HG03060 (cell line): ENCODE measurements around the gene PLA2G2E.
"Not testable (repeated sequence)": the region's sequence is repeated elsewhere in the genome, so short reads cannot be mapped to it uniquely, and the experiment has no call there.

Experiments used
- ATAC-seq: cut with Tn5 transposase; IDR thresholded peaks from one replicate; pipeline ENCODE4 v1.9.1; 2021; ENCODE audit warnings: low read depth, moderate number of reproducible peaks; ENCODE audit not compliant: unreplicated experiment

Gene PLA2G2E

GRCh38 chr1:19934336-19934735 lies 10.9 kb upstream of the PLA2G2E start:
- no peak for ATAC-seq

GRCh38 chr1:19932866-19933265 lies 9.4 kb upstream of the PLA2G2E start:
- no peak for ATAC-seq

GRCh38 chr1:19927130-19927421 lies 3.7 kb upstream of the PLA2G2E start:
- not testable (repeated sequence) for ATAC-seq

DNA sequence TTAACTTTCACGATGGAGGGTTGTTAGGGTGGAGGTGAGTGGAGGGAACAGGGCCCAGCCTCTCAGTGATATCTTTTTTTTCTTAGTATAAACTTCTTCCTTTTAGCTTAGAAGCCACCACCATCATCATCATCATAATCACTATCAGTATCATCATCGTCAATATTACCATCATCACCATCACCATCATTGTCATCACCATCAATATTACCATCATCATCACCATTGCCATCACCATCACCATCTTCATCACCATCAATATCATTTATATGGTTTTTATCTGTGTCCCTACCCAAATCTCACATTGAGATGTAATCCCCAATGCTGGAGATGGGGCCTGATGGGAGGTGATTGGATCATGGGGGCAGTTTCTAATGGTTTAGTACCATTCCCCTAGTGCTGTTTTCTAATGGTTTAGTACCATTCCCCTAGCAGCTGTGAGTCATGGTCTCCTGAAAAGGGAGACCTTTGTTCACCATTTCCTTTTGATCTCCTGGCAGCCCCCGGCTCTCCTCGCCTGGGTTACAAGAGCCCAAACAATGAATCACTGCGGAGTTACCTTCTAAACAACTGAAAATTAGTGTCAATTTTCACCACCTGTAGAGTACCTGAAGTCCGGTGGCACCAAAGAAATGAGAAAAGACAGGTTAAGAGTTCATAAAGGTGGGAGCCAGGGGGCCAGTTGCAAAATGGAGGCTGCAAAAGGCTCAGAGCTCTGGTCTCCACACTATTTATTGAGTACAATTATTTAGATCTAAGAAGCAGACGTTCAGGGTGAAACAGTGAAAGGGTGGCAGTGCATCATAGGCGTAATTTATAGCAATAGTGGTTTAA lies 3.1 kb upstream of the PLA2G2E start:
- ATAC-seq = no peak

- no peak for ATAC-seq
Observed at GRCh38 chr1:19925342-19926070, 2.1 kb upstream of the PLA2G2E start.

DNA sequence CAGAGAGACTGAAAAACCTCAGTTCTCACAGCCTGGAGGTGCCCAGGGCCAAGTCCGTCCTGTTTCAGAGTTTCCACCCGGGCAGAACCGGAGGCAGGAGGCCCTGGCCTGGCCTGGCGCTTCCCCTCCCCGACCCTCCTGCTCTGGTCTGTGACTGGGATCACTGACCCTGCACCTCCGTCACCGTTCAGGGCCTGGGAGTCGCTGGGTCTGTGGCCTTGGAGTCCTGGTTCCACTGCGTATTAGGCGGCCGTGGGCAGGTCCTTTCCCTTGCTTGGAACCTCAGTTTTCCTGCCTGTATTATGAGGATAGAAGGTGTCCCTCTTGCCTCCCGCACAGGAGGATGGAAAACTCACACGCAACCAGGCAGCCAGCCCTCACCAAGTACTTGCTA lies 533 bp upstream of the PLA2G2E start:
- no peak for ATAC-seq

- ATAC-seq = no peak
Observed at GRCh38 chr1:19922015-19922688, 1.3 kb downstream of the PLA2G2E start.

DNA sequence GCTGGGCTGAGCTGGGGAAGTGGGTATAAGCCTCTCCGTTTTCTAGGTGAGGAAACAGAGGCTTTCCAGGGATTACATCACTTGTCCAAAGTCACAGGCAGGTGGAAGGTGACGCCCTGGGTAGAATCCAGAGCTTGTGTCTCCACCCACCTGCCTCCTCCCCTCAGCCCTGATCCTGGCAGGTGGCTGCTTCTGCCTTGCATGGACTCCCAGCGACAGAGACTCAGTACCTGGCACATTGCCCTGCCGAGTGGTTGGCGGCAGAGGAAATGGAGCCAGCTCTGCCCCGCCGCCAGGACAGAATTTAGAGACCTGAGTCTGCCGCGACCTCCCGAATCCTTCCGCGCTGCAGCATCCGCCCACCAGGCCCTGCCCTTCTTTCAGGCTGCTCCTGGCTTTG lies 2.1 kb downstream of the PLA2G2E start:
- no peak for ATAC-seq

- ATAC-seq = no peak
Observed at GRCh38 chr1:19920132-19920710, 3.2 kb downstream of the PLA2G2E start.

GRCh38 chr1:19918057-19918456 lies 5.4 kb downstream of the PLA2G2E start:
- ATAC-seq = no peak

- no peak for ATAC-seq
Observed at GRCh38 chr1:19910650-19911049, 12.8 kb downstream of the PLA2G2E start.

GRCh38 chr1:19909971-19910370 lies 13.4 kb downstream of the PLA2G2E start:
- ATAC-seq = no peak

DNA sequence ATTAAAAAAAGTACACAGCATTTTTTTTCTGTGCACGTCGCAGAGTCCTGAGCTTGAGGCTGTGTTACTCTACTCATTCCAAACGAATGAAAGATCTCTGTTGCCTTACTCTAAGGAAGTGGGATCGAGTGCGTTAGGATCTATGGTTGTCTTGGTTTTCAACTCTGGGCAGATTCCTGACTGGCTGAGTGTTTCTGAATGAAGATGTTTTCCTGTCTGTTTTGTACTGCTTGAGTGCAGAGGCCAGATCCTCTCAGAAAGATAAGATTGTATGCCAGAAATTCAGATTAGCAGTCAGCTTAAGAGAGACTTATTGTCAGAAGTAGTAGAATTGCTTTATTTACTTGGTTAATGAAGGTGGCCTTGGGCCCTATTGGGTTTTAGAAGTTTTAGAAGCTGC lies 14.0 kb downstream of the PLA2G2E start:
- ATAC-seq = no peak

DNA sequence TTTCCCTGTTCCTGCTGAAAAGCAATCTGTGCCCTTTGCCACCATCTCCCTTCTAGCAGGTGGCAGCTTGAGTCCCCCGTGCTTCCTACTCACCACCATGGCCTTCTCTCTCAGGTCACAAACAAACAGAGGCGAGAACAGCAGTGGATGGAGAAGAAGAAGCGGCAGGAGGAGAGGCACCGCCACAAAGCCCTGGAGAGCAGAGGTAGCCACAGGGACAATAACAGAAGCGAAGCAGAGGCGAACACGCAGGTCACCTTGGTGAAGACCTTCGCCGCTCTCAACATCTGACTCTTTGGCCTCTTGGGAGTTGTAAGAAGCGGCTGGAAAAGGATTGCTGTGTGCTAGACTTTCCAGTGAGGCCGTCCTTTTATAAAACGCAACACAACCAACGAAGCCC lies 16.0 kb downstream of the PLA2G2E start:
- no peak for ATAC-seq

- ATAC-seq = no peak
Observed at GRCh38 chr1:19903621-19904020, 19.8 kb downstream of the PLA2G2E start.

DNA sequence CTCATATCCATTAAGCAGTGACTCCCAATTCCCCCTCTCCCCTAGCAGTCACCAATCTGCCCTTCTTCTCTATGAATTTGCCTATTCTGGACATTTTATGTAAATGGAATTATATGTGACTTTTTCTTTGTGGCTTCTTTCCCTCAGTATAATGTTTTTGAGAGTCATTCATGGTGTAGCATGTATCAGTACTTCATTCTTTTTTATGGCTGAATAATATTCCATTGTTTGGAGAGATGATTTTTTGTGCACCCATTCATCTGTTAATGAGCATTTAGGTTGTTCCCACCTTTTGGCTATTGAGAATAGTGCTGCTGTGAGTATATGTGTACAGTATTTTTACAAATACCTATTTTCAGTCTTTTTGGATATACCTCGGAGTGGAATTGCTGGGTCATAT lies 21.8 kb downstream of the PLA2G2E start:
- ATAC-seq = no peak

DNA sequence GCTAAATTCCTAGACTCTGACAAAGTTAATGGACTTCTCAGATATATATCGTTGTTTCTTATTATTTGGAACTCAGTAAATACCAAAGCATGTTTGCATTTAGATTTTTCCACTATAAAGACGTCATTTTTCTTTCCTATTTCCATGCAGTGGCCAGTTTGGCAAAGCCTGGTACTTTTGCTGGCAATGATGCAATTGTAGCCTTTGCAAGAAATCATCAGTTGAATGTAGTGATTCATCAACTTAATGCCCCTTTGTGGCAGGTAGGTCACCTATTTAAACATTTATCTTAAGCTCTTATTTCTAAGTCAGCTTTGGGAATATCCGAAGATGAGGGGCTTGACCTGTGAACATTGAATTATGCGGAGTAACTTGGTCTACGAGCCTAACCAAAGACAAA lies 29.2 kb downstream of the PLA2G2E start:
- ATAC-seq = no peak

DNA sequence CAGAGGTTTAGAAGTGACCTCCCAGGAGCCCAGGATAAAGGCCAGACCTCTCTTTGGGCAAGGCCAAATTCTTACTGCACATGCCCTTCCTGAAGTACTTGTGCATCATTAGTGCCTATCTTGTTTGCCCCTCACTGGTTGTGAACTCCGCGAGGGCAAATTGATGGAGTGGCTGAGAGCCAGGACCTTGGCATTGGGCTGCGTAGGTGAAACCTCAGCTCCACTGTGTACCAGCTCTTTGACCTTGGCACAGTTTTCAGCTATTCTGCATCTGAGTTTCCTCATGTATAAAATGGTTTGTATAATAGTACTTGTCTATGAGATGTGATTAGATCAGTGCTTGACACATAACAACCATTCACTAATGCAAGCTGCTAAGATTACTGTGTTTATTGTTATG lies 29.7 kb downstream of the PLA2G2E start:
- ATAC-seq = no peak

GRCh38 chr1:19892628-19893168 lies 30.7 kb downstream of the PLA2G2E start:
- ATAC-seq = no peak

- no peak for ATAC-seq
Observed at GRCh38 chr1:19892129-19892528, 31.3 kb downstream of the PLA2G2E start.

DNA sequence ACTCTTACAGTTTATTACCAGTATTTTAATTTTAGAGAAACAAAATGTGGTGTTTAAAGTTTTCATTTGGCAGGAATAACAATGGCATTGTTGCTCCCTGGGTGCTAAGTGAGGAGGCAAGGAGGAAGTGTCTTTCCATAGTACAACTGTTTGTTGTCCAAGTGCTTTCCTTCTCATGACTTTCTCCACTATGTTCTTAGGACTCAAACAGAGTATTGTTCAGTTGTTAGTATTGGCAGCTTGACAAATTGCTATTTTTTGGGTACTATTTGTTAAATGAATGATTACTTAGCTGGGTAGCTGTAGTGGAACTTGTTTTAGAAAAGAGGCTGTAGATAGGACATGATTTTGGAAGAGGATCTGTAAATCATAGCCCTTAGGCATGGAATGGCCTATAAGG lies 33.8 kb downstream of the PLA2G2E start:
- ATAC-seq = no peak
